ENCODE results near the gene TNFAIP8L2.

DNA sequence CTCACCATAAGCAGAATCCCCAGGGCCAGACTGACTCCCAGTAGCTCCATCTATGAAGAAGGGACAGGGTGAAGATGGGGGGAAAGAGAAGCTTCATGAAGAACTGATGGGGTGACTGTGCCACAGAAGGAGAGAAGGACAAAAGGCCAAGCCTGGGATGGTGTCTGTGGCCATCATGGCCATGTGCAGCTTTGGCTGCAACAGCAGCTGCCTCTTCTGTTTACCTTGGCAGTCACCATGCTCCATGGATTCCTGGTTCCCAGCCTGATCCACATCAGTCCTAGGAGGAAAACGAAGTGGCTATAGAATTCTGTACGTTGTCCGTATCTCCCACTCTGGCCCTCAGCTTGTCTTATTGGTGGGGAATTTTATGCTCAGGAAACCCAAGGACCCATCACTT lies 22.1 kb upstream of the TNFAIP8L2 start:
- no peak for TF ChIP-seq EZH2 (IDR thresholded peaks at IDR 0.05; ENCODE audit: borderline replicate concordance, low read depth, low read length, severe bottlenecking)
- TF ChIP-seq, protein P1, sequence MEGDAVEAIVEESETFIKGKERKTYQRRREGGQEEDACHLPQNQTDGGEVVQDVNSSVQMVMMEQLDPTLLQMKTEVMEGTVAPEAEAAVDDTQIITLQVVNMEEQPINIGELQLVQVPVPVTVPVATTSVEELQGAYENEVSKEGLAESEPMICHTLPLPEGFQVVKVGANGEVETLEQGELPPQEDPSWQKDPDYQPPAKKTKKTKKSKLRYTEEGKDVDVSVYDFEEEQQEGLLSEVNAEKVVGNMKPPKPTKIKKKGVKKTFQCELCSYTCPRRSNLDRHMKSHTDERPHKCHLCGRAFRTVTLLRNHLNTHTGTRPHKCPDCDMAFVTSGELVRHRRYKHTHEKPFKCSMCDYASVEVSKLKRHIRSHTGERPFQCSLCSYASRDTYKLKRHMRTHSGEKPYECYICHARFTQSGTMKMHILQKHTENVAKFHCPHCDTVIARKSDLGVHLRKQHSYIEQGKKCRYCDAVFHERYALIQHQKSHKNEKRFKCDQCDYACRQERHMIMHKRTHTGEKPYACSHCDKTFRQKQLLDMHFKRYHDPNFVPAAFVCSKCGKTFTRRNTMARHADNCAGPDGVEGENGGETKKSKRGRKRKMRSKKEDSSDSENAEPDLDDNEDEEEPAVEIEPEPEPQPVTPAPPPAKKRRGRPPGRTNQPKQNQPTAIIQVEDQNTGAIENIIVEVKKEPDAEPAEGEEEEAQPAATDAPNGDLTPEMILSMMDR (IDR thresholded peaks at IDR 0.05; ENCODE audit: borderline replicate concordance, extremely low read depth, low read length, poor library complexity, severe bottlenecking): no peak

Data from DND-41 (cell line).